C4-2B (cell line): Measurements from ENCODE around the gene PDE4D.

Experiments used
- ZFX ChIP-seq: fragments of 450-650 bp; IDR thresholded peaks from 2 replicates; pipeline ENCODE4 v1.6.1; 2017
- TF ChIP-seq, protein P1 (sequence below): fragments of 450-650 bp; conservative IDR thresholded peaks from 2 replicates; pipeline ENCODE4 v1.5.1; 2017; ENCODE audit warnings: mild to moderate bottlenecking

DNA sequence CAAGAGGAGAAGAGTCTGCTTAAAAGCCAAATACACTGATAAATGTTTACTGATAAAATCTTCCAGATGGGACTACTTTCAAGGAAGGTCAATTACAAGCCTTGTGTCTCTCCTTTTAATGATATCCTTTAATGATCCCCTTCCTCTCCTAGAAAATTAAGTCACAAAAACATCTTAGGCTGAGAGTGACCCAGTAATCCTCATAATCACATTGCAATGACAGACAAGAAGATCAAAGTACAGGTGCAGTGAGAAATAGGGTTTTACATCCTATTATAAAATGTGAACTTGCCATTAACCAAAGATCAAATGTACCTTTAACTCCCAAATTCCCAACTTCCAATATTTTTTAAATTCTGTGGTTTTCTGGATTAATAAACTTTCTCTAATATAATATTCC, 795.8 kb downstream of the PDE4D start:
- TF ChIP-seq, protein P1, sequence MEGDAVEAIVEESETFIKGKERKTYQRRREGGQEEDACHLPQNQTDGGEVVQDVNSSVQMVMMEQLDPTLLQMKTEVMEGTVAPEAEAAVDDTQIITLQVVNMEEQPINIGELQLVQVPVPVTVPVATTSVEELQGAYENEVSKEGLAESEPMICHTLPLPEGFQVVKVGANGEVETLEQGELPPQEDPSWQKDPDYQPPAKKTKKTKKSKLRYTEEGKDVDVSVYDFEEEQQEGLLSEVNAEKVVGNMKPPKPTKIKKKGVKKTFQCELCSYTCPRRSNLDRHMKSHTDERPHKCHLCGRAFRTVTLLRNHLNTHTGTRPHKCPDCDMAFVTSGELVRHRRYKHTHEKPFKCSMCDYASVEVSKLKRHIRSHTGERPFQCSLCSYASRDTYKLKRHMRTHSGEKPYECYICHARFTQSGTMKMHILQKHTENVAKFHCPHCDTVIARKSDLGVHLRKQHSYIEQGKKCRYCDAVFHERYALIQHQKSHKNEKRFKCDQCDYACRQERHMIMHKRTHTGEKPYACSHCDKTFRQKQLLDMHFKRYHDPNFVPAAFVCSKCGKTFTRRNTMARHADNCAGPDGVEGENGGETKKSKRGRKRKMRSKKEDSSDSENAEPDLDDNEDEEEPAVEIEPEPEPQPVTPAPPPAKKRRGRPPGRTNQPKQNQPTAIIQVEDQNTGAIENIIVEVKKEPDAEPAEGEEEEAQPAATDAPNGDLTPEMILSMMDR, result no peak
- TF ChIP-seq ZFX, result no peak
